A673 (cell line): Measurements from ENCODE around the gene TMEM108. TPM values are rescaled to one million over a fixed set of nuclear protein-coding genes. Genes with fewer than 3 reads are reported as not detected.

Source experiments
- BruUV-seq: library from RNA; stranded (reverse); fragments of 400-500 nt; replicated peaks from 2 replicates; lab custom pipeline; 2021; lab: Mats Ljungman, UMichigan
- CTCF ChIA-PET: fragments of 300-600 bp; sonication (Branson Sonifier 250); formaldehyde crosslinking; loops from one replicate; lab custom pipeline; 2022; ENCODE audit warnings: antibody characterized with exemption; lab: Charles Lee
- POLR2A ChIA-PET: fragments of 300-600 bp; sonication (Branson Sonifier 250); formaldehyde crosslinking; loops from one replicate; lab custom pipeline; 2022; ENCODE audit warnings: antibody characterized with exemption; ENCODE audit not compliant: low non-redundant PET; lab: Charles Lee
- DNase-seq: peaks from one replicate; pipeline ENCODE4 v3.0.0-alpha.2; 2015; ENCODE audit warnings: low spot score
- H3K27ac ChIP-seq: fragments of 200-600 bp; sonication (generic); 2 replicates; pipeline ENCODE4 v1.5.1; 2016; ENCODE audit warnings: mixed run types, low read depth, mild to moderate bottlenecking, mixed read lengths, antibody characterized with exemption, low read length; ENCODE audit not compliant: poor library complexity, severe bottlenecking
- H3K27me3 ChIP-seq: fragments of 200-600 bp; sonication (generic); replicated peaks from 2 replicates; pipeline ENCODE4 v1.6.1; 2017; ENCODE audit warnings: mixed run types, low read depth, mild to moderate bottlenecking, mixed read lengths, antibody characterized with exemption, low read length; ENCODE audit not compliant: insufficient read depth, poor library complexity
- H3K36me3 ChIP-seq: fragments of 200-600 bp; sonication (generic); 2 replicates; pipeline ENCODE4 v1.6.1; 2016; ENCODE audit warnings: mixed run types, mild to moderate bottlenecking, mixed read lengths, antibody characterized with exemption, low read length; ENCODE audit not compliant: insufficient read depth, poor library complexity, severe bottlenecking
- H3K4me1 ChIP-seq: fragments of 200-600 bp; sonication (generic); 2 replicates; pipeline ENCODE4 v1.6.1; 2017; ENCODE audit warnings: mixed run types, mild to moderate bottlenecking, mixed read lengths, antibody characterized with exemption, low read length; ENCODE audit not compliant: insufficient read depth, poor library complexity, severe bottlenecking
- H3K4me3 ChIP-seq: fragments of 200-600 bp; sonication (generic); 2 replicates; pipeline ENCODE4 v1.5.1; 2016; ENCODE audit warnings: low read depth, mixed run types, mild to moderate bottlenecking, mixed read lengths, low read length; ENCODE audit not compliant: poor library complexity, severe bottlenecking
- H3K9me3 ChIP-seq: fragments of 200-600 bp; sonication (generic); 2 replicates; pipeline ENCODE4 v1.6.1; 2016; ENCODE audit warnings: mixed run types, low read depth, mild to moderate bottlenecking, mixed read lengths, antibody characterized with exemption, low read length; ENCODE audit not compliant: poor library complexity, severe bottlenecking
- CTCF ChIP-seq: fragments of 300-800, 200-600 bp; sonication (generic); conservative IDR thresholded peaks from 2 replicates; pipeline ENCODE4 v1.5.1; 2017; ENCODE audit warnings: low read depth, mild to moderate bottlenecking, antibody characterized with exemption, low read length, moderate library complexity, mixed read lengths
- EZH2 ChIP-seq: fragments of 200-600 bp; sonication (generic); IDR thresholded peaks from 2 replicates; pipeline ENCODE4 v1.6.1; 2017; ENCODE audit warnings: borderline replicate concordance, low read depth, mild to moderate bottlenecking, mixed read lengths, antibody characterized with exemption, low read length; ENCODE audit not compliant: poor library complexity, severe bottlenecking
- intact Hi-C: fragments of 100-400 bp; cut with micrococcal nuclease; formaldehyde crosslinking; loops from one replicate; pipeline ENCODE4 v1.10.0; 2022; ENCODE audit not compliant: unreplicated experiment
- total RNA-seq: library from RNA; stranded (reverse); gene quantifications from 2 replicates; pipeline ENCODE4 v1.2.3, GENCODE V29; 2021

TMEM108 gene
- total RNA-seq, 1 experiment from 2014 or later = 0.30 TPM

GRCh38 chr3:133381346-133382109, 343.3 kb downstream of the TMEM108 start:
- TF ChIP-seq EZH2 (no peak), CTCF (no peak)
- DNase-seq = no peak
- intact Hi-C loops = loop anchor here (5.0 kb wide), 1 partner anchor 844 kb away; no protein-coding TSS in a partner anchor
- Histone ChIP-seq H3K27me3 (no peaks in the 10 kb centered on the region), H3K4me1 (no peaks in the 10 kb centered on the region), H3K9me3 (no peaks in the 10 kb centered on the region), H3K4me3 (no peak overlapping the region), H3K27ac (no peak overlapping the region), H3K36me3 (no peaks in the 10 kb centered on the region)
- ChIA-PET POLR2A (no interaction called here), CTCF (interaction anchor here (2.2 kb wide), 1 partner anchor 340 kb away, joined by 11 read pairs; no protein-coding TSS in a partner anchor)
- BruUV-seq = no TSS peak

GRCh38 chr3:133383175-133383574, 345.0 kb downstream of the TMEM108 start:
- H3K27ac ChIP-seq = no peak overlapping the region
- ChIA-PET CTCF (no interaction called here), POLR2A (interaction anchor here (0.6 kb wide), 1 partner anchor 41 kb away, joined by 3 read pairs; no protein-coding TSS in a partner anchor)
- H3K36me3 ChIP-seq = no peaks in the 10 kb centered on the region
- H3K9me3 ChIP-seq = no peaks in the 10 kb centered on the region
- H3K4me1 ChIP-seq = no peaks in the 10 kb centered on the region
- DNase-seq = no peak
- no peak for TF ChIP-seq CTCF
- no peak for TF ChIP-seq EZH2
- intact Hi-C loops = loop anchor here (5.0 kb wide), 1 partner anchor 846 kb away; no protein-coding TSS in a partner anchor
- H3K4me3 ChIP-seq = no peak overlapping the region
- no TSS peak for BruUV-seq
- H3K27me3 ChIP-seq = no peaks in the 10 kb centered on the region

- Histone ChIP-seq H3K27me3 (no peaks in the 10 kb centered on the region), H3K4me3 (no peak overlapping the region), H3K4me1 (no peaks in the 10 kb centered on the region), H3K36me3 (no peaks in the 10 kb centered on the region), H3K9me3 (no peaks in the 10 kb centered on the region), H3K27ac (no peak overlapping the region)
- intact Hi-C loops = loop anchor here (1.0 to 5.0 kb wide), 3 partner anchors 342 to 846 kb away; no protein-coding TSS in a partner anchor
- TF ChIP-seq EZH2 (no peak), CTCF (no peak)
- no TSS peak for BruUV-seq
- CTCF ChIA-PET = no interaction called here
- no peak for DNase-seq
- POLR2A ChIA-PET = interaction anchor here (0.6 kb wide), 2 partner anchors 40 to 44 kb away, joined by 3 read pairs; no protein-coding TSS in a partner anchor
These were observed 345.6 kb downstream of the TMEM108 start for GRCh38 chr3:133383741-133384140.
